DMS114 treated with DMSO at 0.1 percent for 48 hours (cell line): ENCODE results near the gene MIGA1.
"Not testable (repeated sequence)": the region's sequence is repeated elsewhere in the genome, so short reads cannot be mapped to it uniquely, and the experiment has no call there.

ENCODE experiments used
- DNase-seq: peaks from one replicate; lab custom pipeline; 2025; ENCODE audit not compliant: unreplicated experiment; lab: John Stamatoyannopoulos, UW

The MIGA1 gene

GRCh38 chr1:77796695-77797405 lies 17.4 kb downstream of the MIGA1 start:
- no peak for DNase-seq

GRCh38 chr1:77797991-77798390 lies 18.5 kb downstream of the MIGA1 start:
- DNase-seq, result no peak

- DNase-seq, result no peak
These were observed 22.6 kb downstream of the MIGA1 start for GRCh38 chr1:77802026-77802425.

- DNase-seq, result no peak
These were observed 23.9 kb downstream of the MIGA1 start for GRCh38 chr1:77803371-77803770.

- DNase-seq, result not testable (repeated sequence)
These were observed 30.5 kb downstream of the MIGA1 start for GRCh38 chr1:77809787-77810462.

- DNase-seq, result not testable (repeated sequence)
These were observed 32.1 kb downstream of the MIGA1 start for GRCh38 chr1:77811589-77811988.

GRCh38 chr1:77817368-77818209 lies 38.1 kb downstream of the MIGA1 start:
- DNase-seq, result no peak

- DNase-seq, result no peak
These were observed 40.7 kb downstream of the MIGA1 start for GRCh38 chr1:77820121-77820520.

GRCh38 chr1:77824079-77824478 lies 44.6 kb downstream of the MIGA1 start:
- no peak for DNase-seq

GRCh38 chr1:77824694-77825093 lies 45.2 kb downstream of the MIGA1 start:
- DNase-seq, result no peak

GRCh38 chr1:77825131-77825709 lies 45.8 kb downstream of the MIGA1 start:
- DNase-seq, result peak; percentile 18

GRCh38 chr1:77826851-77827250 lies 47.4 kb downstream of the MIGA1 start:
- not testable (repeated sequence) for DNase-seq

GRCh38 chr1:77828098-77828497 lies 48.6 kb downstream of the MIGA1 start:
- DNase-seq, result no peak

- no peak for DNase-seq
These were observed 50.4 kb downstream of the MIGA1 start for GRCh38 chr1:77829851-77830250.

- no peak for DNase-seq
These were observed 51.5 kb downstream of the MIGA1 start for GRCh38 chr1:77830946-77831345.

- DNase-seq, result no peak
These were observed 52.1 kb downstream of the MIGA1 start for GRCh38 chr1:77831566-77831965.

GRCh38 chr1:77831976-77832711 lies 52.7 kb downstream of the MIGA1 start:
- DNase-seq, result no peak

- no peak for DNase-seq
These were observed 53.5 kb downstream of the MIGA1 start for GRCh38 chr1:77832901-77833300.

GRCh38 chr1:77833521-77834100 lies 54.2 kb downstream of the MIGA1 start:
- DNase-seq, result no peak

- DNase-seq, result no peak
These were observed 55.4 kb downstream of the MIGA1 start for GRCh38 chr1:77834771-77835334.
